ENCODE measurements around the gene VSX1.

DNA sequence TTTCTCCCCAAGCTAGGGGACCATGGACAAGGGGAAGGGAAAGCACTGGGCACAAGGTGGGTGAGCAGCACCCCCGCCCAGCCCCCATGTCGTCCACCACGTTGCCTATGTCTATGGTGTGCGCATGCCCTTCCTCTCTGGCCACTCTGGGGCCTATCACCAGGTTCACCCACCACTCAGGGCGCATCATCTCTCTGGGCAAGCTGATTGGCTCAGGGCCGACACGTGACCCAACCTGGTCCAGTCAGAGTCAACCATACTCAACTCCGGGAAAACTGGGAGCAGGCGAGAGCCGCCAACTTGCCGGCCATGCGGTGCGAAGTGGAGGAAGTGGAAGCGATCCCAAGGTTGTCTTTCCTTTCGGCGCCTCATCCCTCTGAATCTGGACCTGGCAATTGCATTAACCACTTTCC, 49.9 kb downstream of the VSX1 start:
- TF ChIP-seq, protein P1, sequence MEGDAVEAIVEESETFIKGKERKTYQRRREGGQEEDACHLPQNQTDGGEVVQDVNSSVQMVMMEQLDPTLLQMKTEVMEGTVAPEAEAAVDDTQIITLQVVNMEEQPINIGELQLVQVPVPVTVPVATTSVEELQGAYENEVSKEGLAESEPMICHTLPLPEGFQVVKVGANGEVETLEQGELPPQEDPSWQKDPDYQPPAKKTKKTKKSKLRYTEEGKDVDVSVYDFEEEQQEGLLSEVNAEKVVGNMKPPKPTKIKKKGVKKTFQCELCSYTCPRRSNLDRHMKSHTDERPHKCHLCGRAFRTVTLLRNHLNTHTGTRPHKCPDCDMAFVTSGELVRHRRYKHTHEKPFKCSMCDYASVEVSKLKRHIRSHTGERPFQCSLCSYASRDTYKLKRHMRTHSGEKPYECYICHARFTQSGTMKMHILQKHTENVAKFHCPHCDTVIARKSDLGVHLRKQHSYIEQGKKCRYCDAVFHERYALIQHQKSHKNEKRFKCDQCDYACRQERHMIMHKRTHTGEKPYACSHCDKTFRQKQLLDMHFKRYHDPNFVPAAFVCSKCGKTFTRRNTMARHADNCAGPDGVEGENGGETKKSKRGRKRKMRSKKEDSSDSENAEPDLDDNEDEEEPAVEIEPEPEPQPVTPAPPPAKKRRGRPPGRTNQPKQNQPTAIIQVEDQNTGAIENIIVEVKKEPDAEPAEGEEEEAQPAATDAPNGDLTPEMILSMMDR (IDR thresholded peaks at IDR 0.05): no peak
- TF ChIP-seq POLR2A (IDR thresholded peaks at IDR 0.05): no peak
